DMS 273 (cell line): ENCODE measurements around the gene CTDP1.

Source experiments
- DNase-seq: peaks from one replicate; lab custom pipeline; 2025; ENCODE audit not compliant: unreplicated experiment; lab: John Stamatoyannopoulos, UW

CTDP1 gene

DNA sequence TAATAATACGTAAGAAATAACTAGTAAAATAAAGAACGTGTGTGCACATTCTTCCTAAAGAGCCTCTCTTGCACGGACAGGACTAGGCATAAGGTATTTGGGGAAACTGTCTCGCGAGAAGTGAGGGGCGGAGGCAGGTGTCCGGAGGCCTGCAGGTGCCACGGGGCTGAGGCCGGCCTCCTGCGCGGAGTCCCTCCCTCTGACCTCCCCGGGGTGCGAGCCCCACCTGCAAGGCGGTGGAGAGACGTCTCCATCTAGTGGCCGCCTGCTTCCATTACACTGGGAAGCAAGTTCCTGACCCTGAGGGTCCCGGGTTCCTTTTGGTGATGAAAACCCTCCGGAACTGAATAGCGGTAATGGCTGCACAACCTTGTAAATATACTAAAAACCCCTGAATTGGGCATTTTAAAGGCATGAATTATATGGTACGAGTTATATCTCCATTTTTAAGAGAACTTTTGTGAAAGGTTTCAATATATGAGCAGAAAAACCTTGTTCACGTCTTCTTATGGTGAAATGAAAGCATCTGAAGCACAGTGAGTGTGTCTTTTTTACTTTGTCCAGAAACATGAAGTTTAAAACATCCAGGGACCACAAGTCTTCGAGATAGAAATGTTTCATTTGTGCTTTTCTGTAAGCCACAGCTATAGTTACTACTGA is 35.5 kb upstream of the CTDP1 start:
- peak; percentile 81 for DNase-seq

DNA sequence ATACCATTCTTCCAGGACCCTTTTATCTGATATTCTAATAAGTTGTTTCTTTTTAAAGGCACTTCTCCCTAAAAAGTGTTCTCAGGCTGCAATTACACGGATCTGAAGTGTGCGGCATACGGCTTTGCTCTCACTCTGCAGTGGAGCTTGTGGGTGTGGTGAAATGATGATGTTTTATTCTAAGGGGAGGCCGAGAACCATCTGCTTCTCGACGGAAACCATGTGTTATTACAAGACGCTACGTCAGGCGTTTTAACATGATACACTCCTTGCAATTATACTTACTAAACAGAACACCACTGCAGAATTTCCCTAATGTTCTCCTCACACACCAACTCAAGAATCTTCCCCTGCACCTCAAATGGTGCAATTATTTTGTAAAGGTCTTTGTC is 34.9 kb upstream of the CTDP1 start:
- peak; percentile 75 for DNase-seq

DNA sequence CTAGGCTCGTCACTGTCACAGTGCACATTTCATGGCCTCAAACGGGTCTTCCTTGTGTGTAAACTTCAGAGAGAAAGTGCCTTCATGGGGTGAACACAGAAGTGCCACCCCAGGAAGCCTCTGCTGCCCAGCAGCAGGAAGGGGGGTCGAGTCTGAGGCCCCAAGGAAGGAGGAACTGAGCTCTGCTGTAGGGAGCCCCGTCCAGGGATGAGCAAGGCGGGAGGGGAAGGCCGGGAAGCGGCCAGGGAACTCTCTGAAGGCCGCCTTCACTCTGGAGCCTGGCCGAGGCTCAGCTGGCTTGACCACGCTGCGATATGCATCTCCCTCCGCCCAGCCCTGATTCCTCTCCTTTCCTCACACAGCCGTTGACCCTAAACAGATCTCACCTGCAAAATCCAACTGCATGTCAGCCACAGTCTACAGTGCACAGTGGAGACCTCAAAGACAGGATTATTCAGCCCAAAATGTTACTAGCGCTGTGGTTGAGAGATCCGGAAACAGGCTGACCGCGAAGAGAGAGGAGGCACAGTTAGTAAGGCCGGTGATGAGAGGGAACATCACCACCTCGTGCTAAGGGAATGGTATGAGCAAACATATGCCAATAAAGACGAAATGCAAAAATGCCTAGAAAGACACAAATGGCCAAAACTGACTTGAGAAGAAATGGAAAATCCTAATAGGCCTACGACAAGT is 34.2 kb upstream of the CTDP1 start:
- DNase-seq, result no peak

DNA sequence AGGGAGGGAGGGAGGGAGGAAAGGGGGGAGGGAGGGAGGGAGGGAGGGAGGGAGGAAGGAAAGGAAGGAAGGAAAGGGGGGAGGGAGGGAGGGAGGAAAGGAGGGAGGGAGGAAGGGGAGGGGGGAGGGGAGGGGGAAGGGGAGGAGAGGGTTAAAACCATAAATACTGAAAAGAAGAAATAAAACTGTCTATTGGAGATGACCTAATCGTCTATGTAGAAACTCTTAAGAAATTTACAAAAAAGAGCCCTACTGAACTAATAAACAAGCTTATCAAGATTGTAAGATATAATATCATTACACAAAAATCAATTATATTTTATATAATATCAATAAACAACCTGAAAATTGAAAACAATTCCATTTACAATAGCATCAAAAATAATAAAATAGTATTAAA is 32.3 kb upstream of the CTDP1 start:
- no peak for DNase-seq

DNA sequence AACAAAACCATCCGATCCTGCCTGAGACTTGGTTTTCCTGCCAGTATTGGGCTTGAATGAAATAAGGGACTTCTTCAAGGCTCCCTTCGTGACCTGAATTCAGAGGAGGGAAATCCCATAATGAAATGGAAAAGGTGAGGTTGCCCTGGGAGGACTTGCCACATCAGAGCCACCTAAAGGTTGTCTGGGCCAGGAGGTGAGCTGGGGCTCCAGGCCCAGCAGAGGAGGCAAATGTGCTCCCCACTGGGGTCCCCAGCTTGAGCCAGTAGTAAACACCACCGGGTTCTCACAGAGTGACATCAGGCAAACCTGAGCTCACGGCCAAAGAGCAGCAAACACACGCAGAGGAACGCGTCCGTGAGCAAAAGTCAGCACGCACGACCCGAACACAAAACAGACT is 28.6 kb upstream of the CTDP1 start:
- no peak for DNase-seq

DNA sequence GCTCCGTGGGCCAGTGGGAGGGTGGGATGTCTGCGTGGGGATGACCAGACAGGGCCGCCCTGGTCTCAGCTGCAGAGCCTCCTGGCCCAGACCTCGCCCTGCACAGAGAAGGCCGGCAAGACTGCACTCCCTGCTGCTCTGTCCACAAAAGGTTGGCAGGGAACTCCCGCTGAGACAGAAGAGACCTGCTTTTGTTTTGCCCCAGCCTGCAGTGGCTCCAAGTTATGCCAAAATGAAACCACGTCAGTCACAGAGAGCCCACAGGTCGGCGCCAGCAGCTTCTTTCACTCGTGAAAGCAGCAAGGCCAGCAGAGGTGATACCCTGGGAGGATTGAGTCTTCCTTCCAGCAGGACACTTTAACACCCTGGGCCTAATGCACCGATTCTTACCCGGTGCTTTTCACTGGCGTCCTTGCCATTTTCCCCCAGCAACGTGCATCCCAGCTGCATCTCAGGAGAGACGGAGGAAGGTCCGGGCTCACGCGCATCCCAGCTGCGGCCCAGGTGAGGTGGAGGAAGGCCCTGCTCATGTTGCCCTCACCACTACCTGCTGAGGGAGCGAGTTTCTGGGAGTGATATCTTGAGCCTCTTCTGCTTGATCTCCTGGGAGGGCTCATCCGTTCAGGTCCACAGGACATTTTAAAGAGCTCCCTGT is 22.1 kb upstream of the CTDP1 start:
- DNase-seq, result peak; percentile 16

DNA sequence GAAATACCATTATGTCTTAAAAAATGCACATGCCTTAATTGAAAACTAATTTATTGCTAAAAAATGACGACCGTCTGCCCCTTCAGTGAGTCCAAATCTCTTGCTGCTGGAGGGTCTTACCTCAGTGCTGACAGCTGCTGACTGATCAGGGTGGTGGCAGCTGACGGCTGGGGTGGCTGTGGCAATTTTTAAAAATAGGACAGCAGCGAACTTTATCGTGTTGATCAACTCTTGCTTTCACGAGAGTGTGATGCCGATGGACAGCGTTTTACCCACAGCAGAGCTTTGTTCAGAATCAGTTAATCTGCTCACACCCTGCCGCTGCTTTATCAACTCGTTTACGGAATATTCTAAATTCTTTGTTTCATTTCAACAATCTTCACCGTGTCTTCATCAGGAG is 21.2 kb upstream of the CTDP1 start:
- no peak for DNase-seq

DNA sequence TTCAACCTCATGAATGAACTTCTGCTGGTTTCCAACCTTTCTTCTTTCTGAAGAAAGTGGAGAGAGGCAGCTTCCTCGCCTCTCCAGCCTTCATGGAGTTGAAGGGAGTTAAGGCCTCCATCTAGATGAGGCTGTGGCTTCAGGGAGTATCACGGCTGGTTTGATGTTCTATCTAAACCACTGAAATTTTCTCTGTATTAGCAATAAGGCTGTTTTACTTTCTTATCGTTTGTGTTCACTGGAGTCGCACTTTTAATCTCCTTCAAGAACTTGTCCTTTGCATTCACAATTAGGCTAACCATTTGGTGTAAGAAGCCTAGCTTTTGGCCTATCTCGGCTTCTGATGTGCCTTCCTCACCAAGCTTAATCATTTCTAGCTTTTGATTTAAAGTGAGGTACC is 19.9 kb upstream of the CTDP1 start:
- DNase-seq, result no peak

DNA sequence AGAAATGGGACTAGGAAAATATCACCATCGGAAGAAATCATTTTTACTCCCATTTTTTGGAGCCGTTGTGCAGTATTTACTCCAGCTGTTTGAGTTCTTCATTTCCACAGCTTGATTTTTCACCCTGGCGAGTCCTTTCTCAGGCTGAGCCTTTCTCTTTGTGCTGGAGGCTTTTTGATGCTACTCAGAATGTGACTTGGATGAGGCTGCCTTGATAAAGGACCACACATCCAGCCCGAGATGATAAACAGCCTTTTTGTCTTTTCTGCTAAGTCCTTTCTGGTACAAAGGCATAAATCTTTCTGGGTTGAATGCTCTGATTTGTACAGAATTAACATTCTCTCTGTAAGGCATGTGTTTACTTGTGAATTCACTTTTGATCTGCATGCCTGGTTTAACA is 17.6 kb upstream of the CTDP1 start:
- DNase-seq, result no peak

DNA sequence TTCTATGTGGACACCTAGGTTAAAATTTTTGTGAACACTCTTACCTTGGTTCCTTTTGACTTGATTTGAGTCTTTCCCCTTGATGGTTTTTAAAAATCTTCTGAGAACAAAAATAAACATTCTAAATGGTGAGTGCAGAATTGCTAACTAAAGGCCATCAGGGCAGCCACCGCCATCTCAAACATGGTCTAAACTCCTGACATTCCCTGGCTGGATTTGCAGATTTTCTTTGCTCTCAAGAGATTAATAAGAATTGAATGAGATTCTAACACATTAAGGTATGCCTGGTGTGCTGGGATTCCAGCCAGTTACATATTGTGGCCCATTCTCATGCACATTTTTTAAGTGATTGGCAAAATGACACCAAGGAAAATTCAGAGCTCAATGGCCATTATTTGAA is 17.2 kb upstream of the CTDP1 start:
- DNase-seq, result no peak

DNA sequence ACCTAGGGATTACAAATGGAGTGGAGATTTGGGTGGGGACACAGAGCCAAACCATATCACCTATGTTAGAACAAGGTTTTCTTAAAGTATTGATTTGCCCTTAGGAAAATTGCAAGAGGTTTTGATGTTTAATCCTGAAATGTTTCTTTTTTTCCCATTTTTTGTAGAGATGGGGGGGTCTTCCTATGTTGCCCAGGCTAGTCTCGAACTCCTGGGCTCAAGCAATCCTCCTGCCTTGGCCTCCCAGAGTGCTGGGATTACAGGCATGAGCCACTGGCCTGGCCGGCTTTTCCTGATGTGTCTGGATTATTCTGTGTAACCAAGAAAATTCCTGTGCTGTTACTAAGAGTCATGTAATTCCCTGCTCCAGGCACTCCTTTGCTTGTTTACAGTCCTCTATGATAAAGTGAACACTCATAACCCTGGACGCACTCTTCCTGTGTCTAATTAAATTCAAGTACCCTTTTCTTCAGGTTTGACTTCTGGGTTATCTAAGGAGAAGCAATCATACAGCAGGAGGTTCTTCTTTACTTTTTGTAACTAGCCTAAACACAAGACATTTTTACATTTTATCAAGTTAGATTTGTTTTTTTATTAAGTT is 15.0 kb upstream of the CTDP1 start:
- no peak for DNase-seq

DNA sequence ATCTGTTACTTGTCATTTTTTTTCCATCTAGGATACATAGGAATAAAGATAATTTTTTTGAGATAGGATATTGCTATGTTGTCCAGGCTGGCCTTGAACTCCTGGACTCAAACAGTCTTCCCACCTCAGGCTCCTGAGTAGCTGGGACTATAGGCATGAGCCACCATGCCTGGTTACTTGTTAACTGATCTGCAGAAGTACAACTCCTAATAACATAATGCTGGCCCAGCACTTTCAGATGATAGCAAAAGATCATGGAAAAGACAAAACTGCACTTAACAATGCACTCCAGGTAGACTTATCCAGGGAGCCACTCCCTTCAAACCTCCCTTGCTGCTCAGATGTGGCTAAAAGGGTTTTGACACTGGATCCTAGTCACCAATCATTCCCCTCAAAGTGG is 11.4 kb upstream of the CTDP1 start:
- DNase-seq, result no peak

DNA sequence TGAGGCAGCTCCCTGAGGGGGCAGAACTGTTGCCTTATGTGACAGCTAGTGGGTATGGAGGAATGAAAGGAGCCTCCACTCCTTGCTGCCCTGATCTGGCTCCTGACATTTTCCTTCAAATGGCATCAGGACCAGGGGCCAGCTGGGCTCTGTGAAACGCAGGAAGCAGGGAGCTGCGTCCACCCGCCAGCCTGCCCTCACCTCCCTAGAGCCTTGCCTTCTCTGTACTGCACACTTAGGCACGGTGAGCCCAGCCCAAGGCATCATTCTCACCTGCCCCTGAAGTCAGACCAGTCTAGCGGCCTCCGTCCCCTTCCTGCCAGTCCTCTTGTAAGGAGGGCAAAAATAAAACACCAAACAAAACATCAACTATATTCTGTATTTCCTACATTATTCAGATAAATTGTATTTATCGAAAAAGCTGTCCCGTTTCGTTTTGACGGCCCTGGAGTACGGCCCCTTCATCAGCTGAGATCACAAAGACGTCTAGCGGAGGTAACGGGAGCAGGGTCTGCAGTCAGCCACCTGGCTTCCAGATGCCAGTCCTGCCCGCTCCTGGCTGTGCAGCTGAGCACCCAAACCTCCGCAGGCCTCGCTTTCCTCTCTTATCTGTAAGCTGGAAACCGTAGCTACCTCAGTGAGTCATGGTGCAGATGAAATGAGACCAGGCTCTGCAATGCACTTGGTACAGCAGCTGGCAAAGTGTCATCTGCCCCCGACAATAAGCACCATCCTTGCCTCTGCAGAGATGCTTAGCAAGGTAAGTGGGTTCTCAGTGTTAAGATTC is 6.9 kb upstream of the CTDP1 start:
- no peak for DNase-seq

DNA sequence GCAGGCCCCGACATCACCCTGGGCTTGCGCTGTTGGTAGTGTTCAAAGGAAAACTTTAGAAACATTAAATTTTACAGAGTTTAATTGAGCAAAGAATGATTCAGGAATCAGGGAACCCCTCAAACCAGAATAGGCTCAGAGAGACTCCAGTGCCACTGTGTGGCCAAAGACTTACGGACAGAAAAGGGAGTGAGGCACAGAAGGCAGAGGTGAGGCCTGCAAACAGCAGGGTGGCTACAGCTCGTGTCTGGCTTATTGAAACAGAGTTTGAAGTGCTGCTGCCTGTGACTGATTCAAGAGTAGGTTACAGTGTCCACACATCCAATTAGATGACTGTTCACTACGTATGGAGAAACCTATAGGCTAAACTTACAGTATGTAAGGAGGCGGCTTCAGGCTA is 2.4 kb upstream of the CTDP1 start:
- no peak for DNase-seq

DNA sequence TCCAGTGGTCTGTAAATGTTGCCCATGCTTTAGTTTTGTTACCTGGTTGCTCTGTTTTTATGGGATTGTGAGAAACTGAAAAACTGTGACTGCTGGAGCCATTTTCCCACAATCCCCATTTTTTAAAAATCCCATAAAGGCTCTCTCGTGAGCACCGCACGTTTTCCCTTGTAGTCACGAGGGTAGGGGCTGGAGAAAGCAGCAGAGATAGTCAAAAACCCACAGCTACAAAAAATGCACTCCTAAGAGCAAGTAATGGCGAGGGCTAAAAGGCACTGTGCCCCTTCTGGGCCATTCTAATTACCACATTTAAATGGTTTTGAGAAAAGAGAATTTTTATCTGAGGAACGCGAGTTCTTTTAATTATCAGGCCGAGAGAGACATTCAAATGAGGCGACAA is 1.8 kb upstream of the CTDP1 start:
- DNase-seq, result no peak

DNA sequence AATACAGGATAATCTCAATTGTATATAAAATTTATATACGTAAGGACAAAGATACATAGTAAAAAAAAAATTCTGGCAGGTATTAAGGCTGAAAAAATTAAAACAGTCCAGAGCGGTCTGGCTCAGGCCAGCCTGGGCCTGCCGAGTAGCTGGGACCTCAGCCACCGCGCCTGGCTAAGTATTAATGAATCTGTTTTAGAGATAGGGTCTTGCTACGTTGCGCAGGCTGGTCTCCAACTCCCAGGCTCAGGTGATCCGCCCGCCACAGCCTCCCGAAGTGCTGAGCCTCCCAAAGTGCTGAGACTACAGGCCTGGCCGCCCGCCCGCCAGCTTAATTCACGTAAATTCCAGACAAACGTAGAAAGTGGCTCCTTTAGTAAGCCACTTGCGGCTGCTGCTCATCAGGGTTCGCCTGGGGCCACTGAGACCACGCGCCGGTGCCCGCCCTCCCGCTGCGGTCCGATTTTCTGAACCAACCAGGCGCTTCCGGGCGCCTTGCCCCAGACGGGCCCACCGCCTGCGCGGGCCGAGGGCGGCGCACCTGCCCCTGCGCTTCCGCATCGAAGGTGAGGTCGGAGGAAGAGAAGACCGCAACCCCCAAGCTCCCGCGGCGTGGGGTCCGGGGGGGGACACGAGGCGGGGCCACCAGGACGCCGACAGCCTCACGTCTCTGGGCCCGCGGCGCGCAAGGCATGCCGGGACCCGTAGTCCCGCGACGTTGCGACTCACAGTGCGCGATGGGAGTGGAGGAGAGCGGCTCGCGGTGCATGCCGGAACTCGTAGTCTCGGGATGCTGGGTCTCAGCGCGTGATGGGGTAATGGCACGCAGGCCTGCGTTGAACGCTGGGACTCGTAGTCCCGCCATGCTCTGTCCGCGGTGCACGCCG is 695 bp upstream of the CTDP1 start:
- DNase-seq, result peak; percentile 99

DNA sequence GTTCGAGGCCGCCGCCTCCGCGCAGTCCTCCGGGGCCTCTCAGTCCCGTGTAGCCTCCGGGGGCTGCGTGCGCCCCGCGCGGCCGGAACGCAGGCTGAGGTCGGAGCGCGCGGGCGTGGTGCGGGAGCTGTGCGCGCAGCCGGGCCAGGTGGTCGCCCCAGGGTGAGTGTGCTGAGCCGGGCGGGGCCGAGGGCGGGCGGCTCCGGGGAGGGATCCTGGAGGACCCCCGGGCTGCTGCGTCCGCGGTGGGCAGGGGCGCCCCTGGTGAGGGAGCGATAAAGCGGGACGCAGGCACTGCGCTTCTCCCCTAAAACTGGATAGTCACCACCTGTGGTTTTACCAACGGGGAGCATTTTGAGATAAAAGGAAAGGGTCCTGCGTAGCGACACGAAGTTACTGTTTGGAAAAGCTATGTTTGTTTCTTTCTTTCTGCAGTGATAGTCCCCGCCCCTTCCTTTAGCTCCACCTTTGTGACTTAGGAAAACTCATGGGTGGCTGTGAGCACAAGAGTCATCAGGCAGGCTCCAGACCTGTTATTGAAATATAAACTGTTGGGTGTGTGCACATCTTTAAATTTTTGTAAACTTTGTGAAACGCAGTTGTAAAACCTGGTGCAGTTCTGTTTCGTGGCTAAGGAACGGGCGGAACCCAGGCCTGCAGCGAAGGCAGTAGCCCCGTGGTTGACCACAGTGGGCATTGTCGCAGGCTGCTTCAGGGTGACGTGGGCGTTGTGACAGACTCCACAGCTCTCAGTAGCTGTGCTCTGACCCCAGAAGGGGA is 687 bp downstream of the CTDP1 start:
- DNase-seq, result peak; percentile 68

DNA sequence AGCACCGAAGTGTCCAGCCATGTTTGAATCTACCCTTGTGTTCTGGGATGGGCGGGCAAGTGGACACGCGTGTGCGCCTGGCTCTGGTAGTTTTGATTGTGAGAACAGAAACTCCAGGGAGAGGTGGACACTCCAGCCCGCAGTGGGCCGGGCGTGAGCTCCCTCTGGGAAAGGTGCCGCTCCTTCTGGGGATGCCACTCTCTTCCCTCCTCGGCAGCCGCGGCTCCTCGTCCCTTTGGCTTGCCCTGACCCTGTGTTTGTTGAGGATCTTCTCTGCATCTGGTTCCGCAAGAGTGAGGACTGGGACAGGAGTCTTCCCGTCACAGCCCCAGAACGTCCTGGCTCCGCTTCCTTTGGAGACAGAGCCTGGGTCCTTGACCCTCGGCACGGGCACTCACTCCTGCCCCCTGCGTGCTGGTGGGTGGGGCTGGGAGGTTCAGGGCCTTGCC is 1.3 kb downstream of the CTDP1 start:
- no peak for DNase-seq
